ENCODE results near the gene CDC23.
A peak's percentile ranks its signal among the peaks of the same experiment; 100 is the strongest.
"Not testable (repeated sequence)": the region's sequence is repeated elsewhere in the genome, so short reads cannot be mapped to it uniquely, and the experiment has no call there.

Gene CDC23
- total RNA-seq, result 17.3 reads per million, percentile 43 among the genes with 10 or more reads in this experiment

DNA sequence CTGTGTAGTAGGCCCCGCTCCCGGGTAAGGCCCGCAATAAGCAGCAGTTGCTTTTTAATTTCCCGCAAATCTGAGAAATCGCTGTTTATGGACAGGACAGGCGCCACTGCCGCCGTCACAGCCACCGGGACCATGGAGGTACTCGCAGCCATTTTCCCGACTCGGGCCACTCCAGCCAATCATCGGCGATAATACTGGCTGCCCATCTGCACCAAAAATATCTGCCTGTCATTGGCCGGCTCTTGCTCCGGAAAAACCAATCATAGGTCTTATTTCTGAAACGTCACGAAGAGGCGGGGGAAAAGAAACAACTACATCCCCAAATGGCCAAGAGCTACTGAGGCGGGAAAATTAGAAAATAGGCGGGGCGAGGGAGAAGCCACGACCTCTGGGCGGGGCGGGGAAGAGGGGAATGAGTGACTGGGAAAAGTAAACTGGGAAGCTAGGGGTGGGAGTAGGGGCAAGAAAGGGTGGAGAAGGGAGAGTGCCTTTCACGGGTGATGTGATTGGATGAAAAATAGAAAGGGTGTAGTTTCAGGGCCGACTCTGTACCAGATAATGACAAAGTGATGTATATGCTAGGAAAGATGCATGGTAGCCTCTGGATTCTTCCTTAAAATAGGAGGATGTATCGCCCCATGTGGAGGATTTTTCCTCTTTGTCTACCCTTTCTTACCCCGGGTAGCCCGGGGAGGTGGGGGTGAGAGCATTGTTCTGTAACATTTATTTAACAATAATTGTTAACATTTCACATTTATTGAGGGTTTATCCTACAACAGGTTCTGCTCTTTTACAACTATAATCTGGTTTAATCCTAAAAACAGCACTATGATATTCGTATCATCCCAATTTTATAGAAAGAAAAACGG, at the start of gene CDC23:
CDC23 (minus strand) TSS at position 163 of the 869 bp plus-strand sequence; CDS start at position 152, 11 bp downstream.
- DNase-seq, result peak; percentile 89

DNA sequence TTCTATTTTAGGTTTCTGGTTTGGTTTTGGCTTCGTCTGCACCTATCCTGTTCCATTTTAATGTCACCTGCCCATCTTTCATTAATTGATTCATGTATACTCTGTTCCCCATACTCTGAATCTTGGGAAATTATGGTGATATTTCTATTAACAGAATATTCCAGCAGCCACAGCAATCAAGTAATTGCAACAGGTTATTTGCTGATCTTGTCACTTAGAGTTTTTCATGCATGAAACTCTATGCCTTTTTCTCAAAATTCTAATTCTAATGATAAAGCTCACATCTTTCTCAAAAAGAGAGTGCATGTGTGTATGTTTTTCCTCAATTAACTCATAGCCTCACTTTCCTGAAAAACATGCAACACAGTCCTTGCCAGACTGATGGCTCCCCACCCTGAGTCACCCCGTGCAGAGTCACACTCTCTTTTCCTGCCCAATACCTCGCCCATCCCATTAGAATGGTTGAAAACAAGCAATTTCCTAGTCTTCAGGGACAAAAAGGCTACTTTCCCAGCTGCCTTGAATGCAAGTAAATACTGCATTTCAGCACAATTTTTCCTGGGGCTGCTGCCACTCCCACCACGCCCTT, 45.7 kb upstream of the CDC23 start:
- no peak for DNase-seq

GRCh38 chr5:138257583-138257982, 44.5 kb upstream of the CDC23 start:
- DNase-seq, result no peak

DNA sequence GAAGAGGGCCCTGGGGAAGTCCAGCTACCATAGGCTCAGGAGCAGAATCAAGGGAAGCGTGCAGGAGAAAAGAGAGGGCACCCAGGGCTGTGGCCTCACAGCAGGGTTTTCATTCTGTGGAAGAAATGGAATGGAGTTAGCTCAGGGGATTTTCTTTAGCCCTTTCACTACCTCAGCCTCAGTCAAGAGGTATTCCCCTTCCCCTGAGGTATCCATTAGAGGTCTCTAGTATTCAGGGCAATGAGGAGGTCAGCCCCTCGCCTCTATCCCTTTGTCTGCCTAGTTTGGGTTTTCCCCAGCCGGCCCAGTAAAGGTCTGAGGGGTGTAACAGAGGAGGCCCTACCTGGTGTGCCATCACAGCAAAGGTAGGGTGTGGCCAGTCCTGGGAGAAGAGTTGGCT, 39.8 kb upstream of the CDC23 start:
- DNase-seq, result no peak

DNA sequence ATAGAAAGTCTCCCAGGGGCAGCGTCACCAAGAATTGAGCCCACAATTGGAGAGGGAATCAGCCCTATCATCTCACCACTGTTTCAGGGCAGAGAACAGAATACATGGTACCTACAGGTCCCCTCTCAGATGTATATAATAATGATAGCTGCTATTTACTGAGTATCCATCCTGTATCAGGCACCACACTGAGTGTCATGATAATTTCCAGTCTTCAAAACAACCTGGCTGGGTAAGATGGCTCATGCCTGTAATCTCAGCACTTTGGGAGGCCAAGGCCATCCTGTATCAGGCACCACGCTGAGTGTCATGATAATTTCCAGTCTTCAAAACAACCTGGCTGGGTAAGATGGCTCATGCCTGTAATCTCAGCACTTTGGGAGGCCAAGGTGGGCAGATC, 34.7 kb upstream of the CDC23 start:
- not testable (repeated sequence) for DNase-seq

GRCh38 chr5:138246822-138247221, 33.7 kb upstream of the CDC23 start:
- no peak for DNase-seq

DNA sequence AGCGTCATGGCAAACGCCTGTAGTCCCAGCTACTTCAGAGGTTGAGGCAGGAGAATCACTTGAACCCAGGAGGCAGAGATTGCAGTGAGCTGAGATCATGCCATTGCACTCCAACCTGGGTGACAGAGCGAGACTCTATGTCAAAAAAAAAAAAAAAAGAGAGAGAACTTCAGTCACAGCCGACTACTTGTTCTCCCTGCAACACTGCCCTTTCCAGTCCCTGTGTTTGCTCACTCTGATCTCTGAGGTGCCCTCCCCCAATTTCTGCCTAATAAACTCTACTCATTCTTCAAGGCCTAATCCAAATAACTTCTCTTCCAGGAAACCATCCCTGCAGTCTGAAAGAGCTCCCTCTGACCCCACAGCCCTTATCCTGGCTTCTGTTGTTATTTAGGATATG, 33.2 kb upstream of the CDC23 start:
- DNase-seq, result no peak

DNA sequence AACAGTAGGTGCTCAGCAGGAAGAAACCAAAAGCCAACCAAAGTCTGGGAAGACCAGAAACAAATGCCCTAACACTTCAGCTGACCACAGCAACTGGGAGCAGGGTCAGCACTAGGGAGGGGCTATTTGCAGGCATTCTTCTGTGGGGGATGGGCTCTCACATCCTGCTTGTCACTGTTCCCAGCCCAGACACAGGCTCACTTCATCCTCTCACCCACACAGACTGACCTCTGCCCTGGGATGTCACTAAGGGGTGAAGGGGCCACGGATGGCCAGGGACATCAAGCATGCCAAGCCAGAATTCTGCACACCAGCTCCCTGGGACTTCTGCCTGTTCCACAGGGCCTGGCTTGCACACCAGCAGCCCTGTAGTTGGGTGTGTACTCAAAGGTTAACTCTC, 32.6 kb upstream of the CDC23 start:
- DNase-seq, result no peak

- DNase-seq, result no peak
Measured at GRCh38 chr5:138243794-138244193, 30.7 kb upstream of the CDC23 start.

GRCh38 chr5:138241688-138242571, 28.8 kb upstream of the CDC23 start:
- DNase-seq, result no peak

DNA sequence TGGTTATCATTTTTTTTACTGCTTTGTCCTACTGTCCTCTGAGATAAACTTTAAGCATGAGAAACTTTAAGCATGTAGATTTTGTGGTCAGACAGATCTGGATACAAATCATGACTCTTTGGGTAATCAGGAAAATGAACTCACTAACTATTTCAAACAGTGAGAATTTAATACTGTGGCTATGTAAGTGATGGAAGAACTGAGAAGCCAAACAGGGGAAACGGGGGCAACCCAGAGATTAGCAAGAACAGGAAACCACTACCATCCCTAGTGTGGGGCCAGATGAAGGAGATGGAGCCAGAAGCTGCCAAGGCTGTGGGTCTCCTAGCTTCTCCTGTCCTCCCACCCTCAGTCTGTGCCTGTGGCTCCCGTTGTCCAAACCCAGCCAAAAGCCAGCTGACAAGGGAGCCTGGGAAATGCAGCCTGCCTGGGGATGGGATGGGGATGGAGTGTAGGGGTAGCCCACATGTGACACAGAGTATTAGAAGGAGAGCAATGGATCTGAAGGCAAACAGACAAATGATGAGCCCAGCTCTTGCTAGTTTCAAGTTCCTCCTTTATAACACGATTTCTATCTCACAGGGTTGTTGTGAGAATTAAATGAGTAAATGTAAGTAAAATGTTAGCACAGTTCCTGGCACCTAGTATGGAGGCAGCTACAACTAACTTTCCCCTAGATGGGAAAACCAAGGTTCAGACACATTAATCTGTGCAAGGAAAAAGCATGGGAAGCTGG, 27.7 kb upstream of the CDC23 start:
- DNase-seq, result no peak

GRCh38 chr5:138238034-138238433, 24.9 kb upstream of the CDC23 start:
- DNase-seq, result no peak

GRCh38 chr5:138234651-138235050, 21.5 kb upstream of the CDC23 start:
- DNase-seq, result no peak

GRCh38 chr5:138233280-138233679, 20.2 kb upstream of the CDC23 start:
- DNase-seq, result no peak

DNA sequence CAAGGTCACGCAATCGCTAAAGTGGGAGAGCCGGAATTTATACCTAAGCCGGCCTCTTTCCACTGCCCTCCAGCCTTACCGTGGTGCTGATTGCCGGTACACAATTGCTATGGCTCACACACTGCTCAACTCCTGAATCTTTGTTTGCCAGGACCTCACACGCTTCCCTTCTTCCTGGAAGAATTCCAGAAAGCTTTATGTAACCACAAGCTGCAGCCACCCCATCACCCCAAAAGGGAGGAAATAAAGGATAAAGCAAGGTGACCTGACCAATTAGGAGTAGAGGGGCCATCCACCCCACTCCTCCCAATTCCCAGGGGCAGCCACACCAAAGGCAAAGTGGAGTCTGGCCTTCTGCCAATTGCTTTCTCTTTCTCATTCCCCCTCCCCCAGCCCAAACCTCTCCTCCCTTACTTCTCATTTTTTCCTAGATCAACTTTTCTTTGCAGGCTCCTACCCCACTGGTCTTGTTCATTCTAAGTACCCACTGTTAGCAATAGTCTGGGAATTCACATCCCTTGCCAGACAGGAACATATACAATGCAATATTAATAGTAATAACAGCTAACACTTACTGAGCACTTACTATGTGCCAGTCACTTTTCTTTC, 18.0 kb upstream of the CDC23 start:
- DNase-seq, result no peak

GRCh38 chr5:138230261-138230660, 17.1 kb upstream of the CDC23 start:
- no peak for DNase-seq

DNA sequence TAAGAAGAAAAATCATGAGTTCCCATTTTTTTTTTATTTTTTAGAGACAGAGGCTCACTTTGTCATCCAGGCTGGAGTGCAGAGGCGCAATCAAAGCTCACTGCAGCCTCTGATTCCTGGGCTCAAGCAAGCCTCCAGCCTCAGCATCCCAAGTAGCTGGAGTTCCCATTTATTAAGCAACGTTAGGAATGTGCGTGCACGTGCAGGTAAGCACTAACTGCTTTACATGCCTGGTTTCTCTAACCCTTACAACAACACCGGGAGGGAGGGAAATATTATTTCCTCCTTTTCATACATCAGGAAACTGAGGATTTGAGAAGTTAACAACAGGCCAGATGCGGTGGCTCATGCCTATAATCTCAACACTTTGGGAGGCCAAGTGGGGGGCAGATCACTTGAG, 16.3 kb upstream of the CDC23 start:
- DNase-seq, result no peak

DNA sequence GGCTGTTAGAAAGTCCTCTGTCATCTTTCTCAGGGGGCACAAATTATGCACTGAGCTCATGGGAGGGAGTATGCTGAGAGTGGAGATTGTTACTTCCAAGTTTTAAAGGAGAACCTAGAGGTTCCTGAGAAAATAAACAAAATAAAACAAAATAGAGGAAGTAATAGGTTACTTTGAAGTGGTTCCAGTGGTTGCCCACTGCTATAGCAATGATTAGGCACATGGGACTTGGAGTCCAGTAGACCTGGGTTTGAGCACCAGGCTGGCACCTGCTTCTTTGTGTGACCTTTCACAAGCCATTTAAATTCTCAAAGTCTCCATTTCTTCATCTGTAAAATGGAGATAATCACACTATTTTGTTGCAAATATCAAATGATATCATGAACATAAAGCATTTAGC, 13.8 kb upstream of the CDC23 start:
- DNase-seq, result no peak

DNA sequence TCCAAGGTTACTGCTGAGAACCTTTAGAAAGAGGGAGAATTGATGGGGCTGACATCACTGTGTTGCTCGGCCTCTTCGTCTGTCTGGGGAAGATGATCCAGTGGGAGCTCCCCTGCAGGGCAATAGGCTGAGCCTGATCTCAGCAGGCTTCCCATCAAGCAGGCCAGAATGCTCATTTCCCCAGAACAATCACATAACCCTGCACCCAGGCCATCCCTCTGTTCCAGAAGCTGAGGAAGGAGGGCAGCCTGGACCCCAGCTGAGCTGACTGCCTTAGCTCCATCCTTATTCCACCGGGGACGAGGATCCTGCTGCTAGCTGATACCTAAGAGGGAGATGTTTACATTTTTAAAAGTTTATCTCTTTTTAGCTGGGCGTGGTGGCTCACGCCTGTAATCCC, 11.6 kb upstream of the CDC23 start:
- no peak for DNase-seq

- DNase-seq, result no peak
Measured at GRCh38 chr5:138223532-138223931, 10.4 kb upstream of the CDC23 start.

- DNase-seq, result no peak
Measured at GRCh38 chr5:138216799-138217198, 3.7 kb upstream of the CDC23 start.

- no peak for DNase-seq
Measured at GRCh38 chr5:138212828-138213160, 329 bp downstream of the CDC23 start.

All from effector CD4-positive, alpha-beta T cell (primary cell).